MCF 10A (cell line): ENCODE measurements around the gene DNAJB9. TPM values are rescaled to one million over a fixed set of nuclear protein-coding genes. Genes with fewer than 3 reads are reported as not detected.

Source experiments
- BruUV-seq: library from RNA; stranded (reverse); fragments of 400-500 nt; replicated peaks from 2 replicates; lab custom pipeline; 2021; lab: Mats Ljungman, UMichigan
- CTCF ChIA-PET: fragments of 300-600 bp; sonication (Branson Sonifier 250); formaldehyde crosslinking; extraction: SDS; loops from one replicate; lab custom pipeline; 2021; ENCODE audit warnings: antibody characterized with exemption, inconsistent platforms; lab: Yijun Ruan, JAX
- POLR2A ChIA-PET: fragments of 300-600, 350-650 bp; sonication (Branson Sonifier 250); formaldehyde crosslinking; extraction: SDS; loops from one replicate; lab custom pipeline; 2020; ENCODE audit warnings: antibody characterized with exemption, inconsistent platforms; lab: Yijun Ruan, JAX
- DNase-seq: peaks from one replicate; pipeline ENCODE4 v3.0.0-alpha.2; 2018; ENCODE audit not compliant: unreplicated experiment
- H3K27ac Mint-ChIP-seq: one replicate; pipeline ENCODE4 v1.8.0; 2022; ENCODE audit warnings: mild to moderate bottlenecking, low read depth, mixed read lengths; ENCODE audit not compliant: unreplicated experiment
- H3K27me3 Mint-ChIP-seq: one replicate; pipeline ENCODE4 v1.8.0; 2022; ENCODE audit warnings: mixed read lengths; ENCODE audit not compliant: insufficient read depth, unreplicated experiment
- H3K36me3 Mint-ChIP-seq: one replicate; pipeline ENCODE4 v1.8.0; 2022; ENCODE audit warnings: mild to moderate bottlenecking, moderate library complexity, mixed read lengths; ENCODE audit not compliant: insufficient read depth, unreplicated experiment
- H3K4me1 Mint-ChIP-seq: one replicate; pipeline ENCODE4 v1.8.0; 2022; ENCODE audit warnings: mixed read lengths; ENCODE audit not compliant: insufficient read depth, unreplicated experiment
- H3K4me3 Mint-ChIP-seq: one replicate; pipeline ENCODE4 v1.8.0; 2022; ENCODE audit warnings: mild to moderate bottlenecking, moderate library complexity, mixed read lengths; ENCODE audit not compliant: unreplicated experiment
- H3K9me3 Mint-ChIP-seq: one replicate; pipeline ENCODE4 v1.8.0; 2022; ENCODE audit warnings: mixed read lengths; ENCODE audit not compliant: unreplicated experiment
- CTCF ChIP-seq: fragments of 200-600 bp; IDR thresholded peaks from one replicate; pipeline ENCODE4 v1.8.0; 2022; ENCODE audit warnings: antibody characterized with exemption, mild to moderate bottlenecking; ENCODE audit not compliant: unreplicated experiment
- intact Hi-C: fragments of 100-400 bp; cut with micrococcal nuclease; formaldehyde crosslinking; loops from 2 replicates; pipeline ENCODE4 v1.14.1; 2022
- total RNA-seq: library from RNA; stranded (reverse); gene quantifications from 2 replicates; pipeline ENCODE4 v1.2.3, GENCODE V29; 2022

The DNAJB9 gene
- total RNA-seq, 1 experiment from 2014 or later = 45.9 TPM

- ChIA-PET CTCF (interaction anchor here (0.5 to 1.1 kb wide), 5 partner anchors 11 to 1984 kb away, joined by 3 to 5 read pairs (median 3); no protein-coding TSS in a partner anchor), POLR2A (interaction anchor here (0.6 to 8.5 kb wide), 14 partner anchors 9 to 510 kb away, joined by 3 to 244 read pairs (median 9); partner anchors contain the start of genes DNAJB9 and THAP5)
- DNase-seq = peak; percentile 99
- BruUV-seq = no TSS peak
- Mint-ChIP-seq H3K4me3 (peak within 1 kb of the TSS; percentile 99), H3K9me3 (no peaks in the 10 kb centered on the region), H3K4me1 (peaks cover 42% of the 10 kb centered on the region), H3K27ac (peak within 1 kb of the TSS; percentile 99), H3K36me3 (peaks cover 21% of the 10 kb centered on the region), H3K27me3 (no peaks in the 10 kb centered on the region)
- intact Hi-C loops = loop anchor here (1.0 kb wide), 1 partner anchor 43 kb away; the partner anchor contains the start of genes DNAJB9 and THAP5
- TF ChIP-seq CTCF = no peak
Observed at GRCh38 chr7:108525985-108526767, 43.5 kb upstream of the DNAJB9 start, which contains the start of gene PNPLA8. TSS of gene PNPLA8 (minus strand) at chr7:108526135. CDS start at chr7:108515491, 10,644 bp downstream.

GRCh38 chr7:108526768-108527017 is 43.0 kb upstream of the DNAJB9 start:
- no peak for DNase-seq
- peak overlapping the region; percentile 99 for H3K27ac Mint-ChIP-seq

GRCh38 chr7:108528183-108528712 is 41.4 kb upstream of the DNAJB9 start:
- no peak for TF ChIP-seq CTCF
- peak overlapping the region; percentile 99 for H3K27ac Mint-ChIP-seq
- ChIA-PET CTCF (interaction anchor here (0.6 to 1.1 kb wide), 3 partner anchors 29 to 68 kb away, joined by 3 to 5 read pairs (median 3); no protein-coding TSS in a partner anchor), POLR2A (interaction anchor here (0.8 to 8.5 kb wide), 8 partner anchors 9 to 46 kb away, joined by 3 to 244 read pairs (median 6); partner anchors contain the start of genes DNAJB9 and THAP5)
- H3K4me1 Mint-ChIP-seq = peaks cover 27% of the 10 kb centered on the region
- peak overlapping the region; percentile 58 for H3K4me3 Mint-ChIP-seq
- H3K9me3 Mint-ChIP-seq = no peaks in the 10 kb centered on the region
- peaks cover 8% of the 10 kb centered on the region for H3K36me3 Mint-ChIP-seq
- DNase-seq = peak; percentile 69
- no peaks in the 10 kb centered on the region for H3K27me3 Mint-ChIP-seq
- intact Hi-C loops = no loop called here
- no TSS peak for BruUV-seq

More at GRCh38 chr7:108526768-108527017, 43.0 kb upstream of the DNAJB9 start:
- peaks cover 16% of the 10 kb centered on the region for H3K36me3 Mint-ChIP-seq
- H3K9me3 Mint-ChIP-seq = no peaks in the 10 kb centered on the region
- no peak for TF ChIP-seq CTCF
- H3K4me3 Mint-ChIP-seq = peak overlapping the region; percentile 99
- intact Hi-C loops = loop anchor here (1.0 kb wide), 1 partner anchor 43 kb away; the partner anchor contains the start of genes DNAJB9 and THAP5
- TSS peak; percentile 95 for BruUV-seq
- H3K4me1 Mint-ChIP-seq = peaks cover 37% of the 10 kb centered on the region
- CTCF ChIA-PET = interaction anchor here (0.6 to 0.7 kb wide), 4 partner anchors 10 to 1325 kb away, joined by 3 read pairs; no protein-coding TSS in a partner anchor
- no peaks in the 10 kb centered on the region for H3K27me3 Mint-ChIP-seq
- POLR2A ChIA-PET = interaction anchor here (0.7 to 8.5 kb wide), 11 partner anchors 9 to 784 kb away, joined by 3 to 244 read pairs (median 9); partner anchors contain the start of genes DNAJB9 and THAP5

GRCh38 chr7:108529341-108529740 is 40.3 kb upstream of the DNAJB9 start:
- BruUV-seq = no TSS peak
- Mint-ChIP-seq H3K27me3 (no peaks in the 10 kb centered on the region), H3K4me3 (no peak overlapping the region), H3K4me1 (peaks cover 17% of the 10 kb centered on the region), H3K36me3 (no peaks in the 10 kb centered on the region), H3K9me3 (no peaks in the 10 kb centered on the region), H3K27ac (no peak overlapping the region)
- intact Hi-C loops = no loop called here
- TF ChIP-seq CTCF = no peak
- DNase-seq = no peak
- POLR2A ChIA-PET = interaction anchor here (1.5 to 8.5 kb wide), 2 partner anchors 30 to 41 kb away, joined by 6 to 244 read pairs; partner anchors contain the start of genes DNAJB9 and THAP5
- CTCF ChIA-PET = no interaction called here
